Measurements from ENCODE around the gene FGGY.

FGGY gene

GRCh38 chr1:59671066-59671952, 374.4 kb downstream of the FGGY start:
- DNase-seq: no peak

- no peak for DNase-seq
Measured at GRCh38 chr1:59671953-59672305, 375.0 kb downstream of the FGGY start.

GRCh38 chr1:59672851-59673572, 376.1 kb downstream of the FGGY start:
- no peak for DNase-seq

GRCh38 chr1:59673573-59674450, 376.9 kb downstream of the FGGY start:
- DNase-seq: peak; percentile 86

- DNase-seq: no peak
Measured at GRCh38 chr1:59674595-59674994, 377.7 kb downstream of the FGGY start.

- DNase-seq: no peak
Measured at GRCh38 chr1:59675936-59676335, 379.0 kb downstream of the FGGY start.

GRCh38 chr1:59678040-59678439, 381.1 kb downstream of the FGGY start:
- DNase-seq: peak; percentile 62

GRCh38 chr1:59678493-59679228, 381.8 kb downstream of the FGGY start:
- DNase-seq: peak; percentile 95

GRCh38 chr1:59680044-59680443, 383.1 kb downstream of the FGGY start:
- DNase-seq: no peak

GRCh38 chr1:59682396-59683080, 385.6 kb downstream of the FGGY start:
- no peak for DNase-seq

- no peak for DNase-seq
Measured at GRCh38 chr1:59683197-59683596, 386.3 kb downstream of the FGGY start.

- no peak for DNase-seq
Measured at GRCh38 chr1:59684698-59685097, 387.8 kb downstream of the FGGY start.

GRCh38 chr1:59685101-59685500, 388.2 kb downstream of the FGGY start:
- no peak for DNase-seq

- no peak for DNase-seq
Measured at GRCh38 chr1:59685666-59686065, 388.8 kb downstream of the FGGY start.

GRCh38 chr1:59686170-59686569, 389.3 kb downstream of the FGGY start:
- no peak for DNase-seq

GRCh38 chr1:59686574-59686973, 389.7 kb downstream of the FGGY start:
- DNase-seq: no peak

GRCh38 chr1:59687081-59687480, 390.2 kb downstream of the FGGY start:
- DNase-seq: no peak

- DNase-seq: no peak
Measured at GRCh38 chr1:59688976-59689375, 392.1 kb downstream of the FGGY start.

- no peak for DNase-seq
Measured at GRCh38 chr1:59689730-59690129, 392.8 kb downstream of the FGGY start.

GRCh38 chr1:59690171-59690930, 393.5 kb downstream of the FGGY start:
- DNase-seq: no peak

- peak; percentile 62 for DNase-seq
Measured at GRCh38 chr1:59691261-59691660, 394.4 kb downstream of the FGGY start.

All from NCI-H2227 treated with DMSO at 0.1 percent for 48 hours (cell line).